Kidney glomerular epithelial cell (primary cell): Measurements from ENCODE around the gene SPTB.

Experiments
- DNase-seq: peaks from one replicate; lab custom pipeline; 2025; lab: John Stamatoyannopoulos, UW

Gene SPTB

GRCh38 chr14:64711039-64711438 lies 168.7 kb downstream of the SPTB start:
- DNase-seq: no peak

DNA sequence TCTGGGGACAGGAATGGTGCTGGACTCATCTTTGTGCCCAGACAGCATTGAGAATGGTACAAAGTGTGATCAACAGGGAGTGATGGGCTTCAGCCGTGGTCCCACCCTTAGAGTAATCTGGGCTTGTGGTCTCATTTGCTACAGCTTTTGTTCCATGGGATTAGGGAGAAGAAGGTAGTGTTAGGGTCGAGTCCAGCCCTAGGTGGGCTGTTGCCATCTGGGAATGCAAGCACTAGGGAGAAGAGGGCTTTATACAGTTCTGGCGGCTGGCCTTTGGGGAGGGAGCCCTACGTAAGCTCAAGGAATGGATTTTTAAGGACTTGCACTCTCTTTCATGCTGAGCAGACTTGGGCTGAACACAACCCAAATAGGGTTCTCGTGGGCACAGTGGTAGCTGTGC lies 170.6 kb downstream of the SPTB start:
- no peak for DNase-seq

GRCh38 chr14:64708148-64709004 lies 171.3 kb downstream of the SPTB start:
- DNase-seq: peak; percentile 80

GRCh38 chr14:64707661-64708060 lies 172.0 kb downstream of the SPTB start:
- DNase-seq: peak; percentile 50

DNA sequence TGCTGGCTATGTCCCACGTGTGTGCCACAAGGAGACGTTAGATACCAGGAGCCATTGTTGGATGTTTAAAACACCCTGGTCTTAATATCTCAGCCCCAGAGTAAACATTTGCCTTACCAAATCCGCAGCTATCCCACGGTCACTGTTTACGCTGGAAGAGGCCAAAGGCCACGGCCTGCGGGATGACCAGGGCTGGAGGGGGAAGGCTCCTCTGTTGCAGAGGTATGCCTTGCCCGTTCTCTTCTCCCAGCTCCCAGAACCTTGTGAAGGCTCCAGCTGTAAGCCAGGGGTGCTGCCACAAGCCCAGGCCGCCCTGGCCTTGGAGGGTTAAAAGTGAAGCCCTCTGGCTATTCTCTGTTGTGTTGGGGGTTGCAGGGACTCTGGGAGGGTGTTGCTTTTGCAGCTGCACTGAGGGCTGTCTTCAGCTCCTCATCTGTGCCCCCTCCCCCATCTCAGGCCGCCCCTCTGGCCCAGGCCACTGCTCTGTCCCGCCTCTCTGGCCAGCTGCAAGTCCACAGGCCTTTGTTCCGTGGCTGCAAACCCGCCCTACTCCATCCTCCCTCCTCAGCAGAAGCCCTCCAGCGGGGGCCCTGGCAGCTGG lies 173.0 kb downstream of the SPTB start:
- DNase-seq: no peak

GRCh38 chr14:64706119-64706592 lies 173.6 kb downstream of the SPTB start:
- DNase-seq: no peak

GRCh38 chr14:64705381-64706118 lies 174.2 kb downstream of the SPTB start:
- no peak for DNase-seq

GRCh38 chr14:64704743-64705380 lies 174.8 kb downstream of the SPTB start:
- no peak for DNase-seq

GRCh38 chr14:64704143-64704742 lies 175.5 kb downstream of the SPTB start, which contains the start of gene PLEKHG3:
Gene PLEKHG3 (plus strand): TSS chr14:64704424. CDS start chr14:64727632, 23,208 bp downstream.
- DNase-seq: peak; percentile 82

GRCh38 chr14:64703395-64704142 lies 176.1 kb downstream of the SPTB start:
- no peak for DNase-seq

DNA sequence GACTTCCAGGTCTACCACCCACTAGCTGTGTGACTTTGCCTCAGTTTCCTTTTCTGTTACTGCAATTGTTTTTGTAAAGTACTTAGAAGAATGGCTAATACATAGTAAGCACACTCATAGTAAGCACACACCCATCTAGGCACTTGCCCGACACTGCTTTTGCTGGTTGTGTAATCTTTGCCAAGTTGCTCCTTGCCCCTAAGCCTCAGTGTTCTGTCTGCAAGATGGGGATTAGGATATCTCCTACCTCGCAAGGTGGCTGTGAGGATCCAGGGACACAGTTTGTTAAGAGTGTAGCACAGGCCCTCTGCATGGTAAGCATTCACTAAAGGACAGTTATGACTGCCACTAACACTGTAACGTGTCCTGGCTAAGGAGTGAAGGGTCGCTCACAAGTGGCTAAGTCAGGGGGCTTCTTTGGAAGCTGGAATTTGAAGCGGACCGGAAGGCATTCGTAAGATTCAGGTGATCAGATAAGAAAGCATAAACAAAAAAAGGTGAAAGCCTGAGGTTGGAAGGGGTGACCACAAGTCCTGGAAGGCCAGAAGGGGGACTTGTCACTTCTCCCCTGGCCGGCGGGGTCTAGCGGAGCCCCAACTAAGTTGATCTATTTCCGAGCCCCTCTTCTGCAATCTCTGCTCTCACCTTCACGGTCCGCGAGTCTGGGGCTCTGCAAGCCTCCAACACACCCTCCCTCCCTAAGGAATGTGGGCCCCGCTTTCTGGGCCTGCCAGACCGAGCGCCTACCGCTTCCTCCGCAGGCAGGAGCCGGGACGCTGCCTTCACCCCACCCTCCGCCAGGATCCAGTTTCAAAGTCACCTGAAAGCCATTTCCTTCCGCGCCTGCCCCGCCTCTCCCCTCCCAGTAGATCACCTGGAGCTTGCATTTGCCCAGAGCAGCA lies 177.0 kb downstream of the SPTB start:
- DNase-seq: no peak

DNA sequence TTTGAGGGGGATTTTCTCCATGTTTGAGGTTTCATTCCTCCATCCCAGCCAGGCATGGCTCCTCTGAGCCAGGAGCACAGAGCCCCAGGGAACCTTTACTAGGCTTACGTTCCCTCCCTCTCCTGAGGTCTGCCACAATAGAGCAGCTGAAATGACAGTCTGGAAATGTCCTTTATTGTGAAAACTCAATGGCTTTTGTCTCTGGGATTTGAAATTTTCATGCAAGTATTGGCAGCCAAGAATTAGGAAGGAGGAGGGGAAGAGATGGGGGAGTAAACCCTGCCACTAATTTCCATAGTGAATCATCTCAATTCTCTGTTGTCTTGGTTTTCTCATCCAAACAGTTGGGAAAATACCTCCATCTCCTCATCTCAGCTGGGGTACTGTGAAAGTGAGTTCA lies 178.0 kb downstream of the SPTB start:
- peak; percentile 66 for DNase-seq

GRCh38 chr14:64700894-64701293 lies 178.8 kb downstream of the SPTB start:
- DNase-seq: no peak

DNA sequence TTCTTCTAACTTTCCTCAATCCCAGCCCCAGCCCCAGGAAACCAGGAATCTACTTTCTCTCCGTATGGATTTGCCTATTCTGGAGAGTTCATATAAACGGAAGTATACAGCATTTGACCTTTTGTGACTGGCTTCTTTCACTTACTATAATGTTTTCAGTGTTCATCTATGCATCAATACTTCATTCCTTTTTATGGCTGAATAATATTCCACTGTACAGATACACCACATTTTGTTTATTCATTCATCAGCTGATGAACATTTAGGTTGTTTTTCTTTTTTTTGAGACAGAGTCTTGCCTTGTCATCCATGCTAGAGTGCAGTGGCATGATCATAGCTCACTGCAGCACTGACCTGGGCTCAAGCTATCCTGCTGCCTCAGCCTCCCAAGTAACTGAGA lies 179.4 kb downstream of the SPTB start:
- DNase-seq: no peak

DNA sequence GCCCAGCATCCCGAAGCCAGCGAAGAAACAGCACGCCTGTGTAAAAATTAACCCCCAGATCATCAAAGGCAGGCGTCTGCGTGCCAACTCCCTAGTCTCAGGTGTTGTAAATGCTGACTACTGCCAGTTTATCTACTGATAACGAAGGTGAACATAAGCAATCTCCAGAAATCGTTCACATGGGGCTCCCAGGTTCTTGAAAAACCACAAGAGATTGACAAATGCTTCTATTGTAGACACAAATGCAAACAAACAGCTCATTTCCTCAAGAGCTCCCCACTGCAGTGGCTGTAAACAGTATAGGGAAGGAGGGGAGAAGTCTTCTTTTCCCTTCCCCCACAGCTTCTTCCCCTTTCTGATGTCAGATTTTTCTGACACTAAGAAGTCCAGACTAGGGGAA lies 180.8 kb downstream of the SPTB start:
- no peak for DNase-seq

DNA sequence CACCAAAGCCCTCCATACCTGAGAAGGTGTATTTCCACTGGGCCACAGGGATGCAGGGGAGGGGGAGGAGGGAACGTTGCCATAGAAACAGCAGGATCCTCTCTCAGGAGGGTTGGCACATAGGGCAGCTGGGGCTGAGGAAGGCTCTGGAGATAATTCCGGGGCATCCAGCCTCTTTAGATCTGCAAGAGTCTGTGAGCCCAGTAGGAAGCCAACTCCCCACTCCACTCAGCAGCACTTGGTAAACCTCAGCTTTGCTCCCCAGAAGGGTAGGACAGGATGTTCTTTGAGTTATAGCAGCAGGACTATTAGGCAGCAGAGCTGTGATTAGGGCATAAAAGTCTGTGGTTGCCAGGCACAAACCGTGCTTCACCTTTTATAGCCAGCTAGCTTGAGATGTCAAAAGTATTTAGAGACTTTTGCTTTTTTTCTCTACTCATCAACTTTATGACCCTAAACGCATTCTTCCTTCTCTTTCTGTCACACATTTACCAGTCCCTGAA lies 183.3 kb downstream of the SPTB start:
- DNase-seq: peak; percentile 86
